ENCODE measurements around the gene SEL1L3.

SEL1L3 gene

GRCh38 chr4:25723409-25723808 is 139.4 kb downstream of the SEL1L3 start:
- no peak for DNase-seq (ENCODE audit: low read depth in 1 of 2, low spot score in 1 of 2)
- H3K27ac ChIP-seq (replicated peaks), result no peak overlapping the region
- H3K4me3 ChIP-seq (replicated peaks; ENCODE audit: insufficient read depth, low read length), result no peak overlapping the region
- no peaks in the 10 kb centered on the region for H3K27me3 ChIP-seq (ENCODE audit: insufficient read depth, poor library complexity, severe bottlenecking)
- TF ChIP-seq CTCF (IDR thresholded peaks at IDR 0.05; ENCODE audit: insufficient read depth, low read length), result no peak
- no peak for TF ChIP-seq GABPA (IDR thresholded peaks at IDR 0.05; ENCODE audit: low read depth)
- TF ChIP-seq POLR2AphosphoS5 (IDR thresholded peaks at IDR 0.05; ENCODE audit: low read depth), result no peak
- TF ChIP-seq REST (IDR thresholded peaks at IDR 0.05; ENCODE audit: insufficient replicate concordance, low read depth), result no peak
- no peak for TF ChIP-seq SPI1 (IDR thresholded peaks at IDR 0.05; ENCODE audit: borderline replicate concordance, low read depth)

- TF ChIP-seq REST (IDR thresholded peaks at IDR 0.05; ENCODE audit: insufficient replicate concordance, low read depth) (no peak), SPI1 (IDR thresholded peaks at IDR 0.05; ENCODE audit: borderline replicate concordance, low read depth) (no peak), POLR2AphosphoS5 (IDR thresholded peaks at IDR 0.05; ENCODE audit: low read depth) (no peak), GABPA (IDR thresholded peaks at IDR 0.05; ENCODE audit: low read depth) (no peak), CTCF (IDR thresholded peaks at IDR 0.05; ENCODE audit: insufficient read depth, low read length) (no peak)
- Histone ChIP-seq H3K27ac (replicated peaks) (no peak overlapping the region), H3K27me3 (ENCODE audit: insufficient read depth, poor library complexity, severe bottlenecking) (no peaks in the 10 kb centered on the region), H3K4me3 (replicated peaks; ENCODE audit: insufficient read depth, low read length) (no peak overlapping the region)
- DNase-seq (ENCODE audit: low read depth in 1 of 2, low spot score in 1 of 2), result no peak
Observed at GRCh38 chr4:25722964-25723363, 139.8 kb downstream of the SEL1L3 start.

- no peak for TF ChIP-seq CTCF (IDR thresholded peaks at IDR 0.05; ENCODE audit: insufficient read depth, low read length)
- TF ChIP-seq POLR2AphosphoS5 (IDR thresholded peaks at IDR 0.05; ENCODE audit: low read depth), result no peak
- no peak for TF ChIP-seq REST (IDR thresholded peaks at IDR 0.05; ENCODE audit: insufficient replicate concordance, low read depth)
- no peak for TF ChIP-seq SPI1 (IDR thresholded peaks at IDR 0.05; ENCODE audit: borderline replicate concordance, low read depth)
- TF ChIP-seq GABPA (IDR thresholded peaks at IDR 0.05; ENCODE audit: low read depth), result no peak
- Histone ChIP-seq H3K27me3 (ENCODE audit: insufficient read depth, poor library complexity, severe bottlenecking) (no peaks in the 10 kb centered on the region), H3K27ac (replicated peaks) (no peak overlapping the region), H3K4me3 (replicated peaks; ENCODE audit: insufficient read depth, low read length) (no peak overlapping the region)
- no peak for DNase-seq (ENCODE audit: low read depth in 1 of 2, low spot score in 1 of 2)
Observed at GRCh38 chr4:25713812-25714211, 149.0 kb downstream of the SEL1L3 start.
